ENCODE results near the gene PPP2R1B. TPM values are rescaled to one million over a fixed set of nuclear protein-coding genes. Genes with fewer than 3 reads are reported as not detected.

The PPP2R1B gene
- total and polyA plus RNA-seq, 2 donors (not counting 1 experiment from before 2014, with no cell fraction given) = 8.2 to 37.0 TPM

DNA sequence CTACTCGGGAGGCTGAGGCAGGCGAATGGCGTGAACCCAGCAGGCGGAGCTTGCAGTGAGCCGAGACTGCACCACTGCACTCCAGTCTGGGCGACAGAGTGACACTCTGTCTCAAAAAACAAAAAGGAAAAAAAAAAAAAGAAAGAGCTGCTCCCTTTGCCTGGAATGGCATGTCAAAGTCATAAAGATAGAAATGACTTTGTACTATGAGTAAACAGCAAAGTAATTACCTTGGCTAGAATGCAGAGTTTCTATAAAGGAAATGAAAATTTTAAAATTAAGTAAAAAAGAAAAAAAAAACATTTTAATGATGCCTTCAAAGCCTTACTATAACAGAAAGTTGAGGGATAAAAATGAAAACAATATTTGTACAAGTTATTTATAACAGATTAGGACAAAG lies 10.1 kb downstream of the PPP2R1B start:
- H3K9me3 Mint-ChIP-seq (ENCODE audit: insufficient read depth) = no peaks in the 10 kb centered on the region
- ChIA-PET POLR2A (no interaction called here), CTCF (interaction anchor here (0.7 kb wide), 1 partner anchor 989 kb away, joined by 3 read pairs; no protein-coding TSS in a partner anchor)
- no peak overlapping the region for H3K27ac ChIP-seq (ENCODE audit: low read length in 2 of 2)
- H3K36me3 ChIP-seq (replicated peaks in 1 of 2; ENCODE audit: control extremely low read depth in 1 of 2, control insufficient read depth in 1 of 2, extremely low read depth in 1 of 2, insufficient read depth in 2 of 2, low read length in 1 of 2) = peaks cover 9 to 69% of the 10 kb centered on the region in 2 experiments
- no peaks in the 10 kb centered on the region for H3K4me1 ChIP-seq (ENCODE audit: control insufficient read depth in 2 of 2, insufficient read depth in 2 of 2, low read length in 2 of 2)
- H3K27ac Mint-ChIP-seq = no peak overlapping the region
- H3K9me3 ChIP-seq (ENCODE audit: control extremely low read depth in 1 of 3, control insufficient read depth in 2 of 3, insufficient read depth in 1 of 3, low read length in 2 of 3) = no peaks in the 10 kb centered on the region
- intact Hi-C loops (cut with micrococcal nuclease) = no loop called here
- H2AFZ ChIP-seq (ENCODE audit: insufficient read depth, low read depth, low read length, poor library complexity, severe bottlenecking) = no peak overlapping the region
- H3K4me3 Mint-ChIP-seq = no peak overlapping the region
- no peak overlapping the region for H3K4me3 ChIP-seq (ENCODE audit: control extremely low read depth in 1 of 5, extremely low read depth in 1 of 5, insufficient read depth in 1 of 5, low read depth in 2 of 5, low read length in 4 of 5)
- TF ChIP-seq, protein P1, sequence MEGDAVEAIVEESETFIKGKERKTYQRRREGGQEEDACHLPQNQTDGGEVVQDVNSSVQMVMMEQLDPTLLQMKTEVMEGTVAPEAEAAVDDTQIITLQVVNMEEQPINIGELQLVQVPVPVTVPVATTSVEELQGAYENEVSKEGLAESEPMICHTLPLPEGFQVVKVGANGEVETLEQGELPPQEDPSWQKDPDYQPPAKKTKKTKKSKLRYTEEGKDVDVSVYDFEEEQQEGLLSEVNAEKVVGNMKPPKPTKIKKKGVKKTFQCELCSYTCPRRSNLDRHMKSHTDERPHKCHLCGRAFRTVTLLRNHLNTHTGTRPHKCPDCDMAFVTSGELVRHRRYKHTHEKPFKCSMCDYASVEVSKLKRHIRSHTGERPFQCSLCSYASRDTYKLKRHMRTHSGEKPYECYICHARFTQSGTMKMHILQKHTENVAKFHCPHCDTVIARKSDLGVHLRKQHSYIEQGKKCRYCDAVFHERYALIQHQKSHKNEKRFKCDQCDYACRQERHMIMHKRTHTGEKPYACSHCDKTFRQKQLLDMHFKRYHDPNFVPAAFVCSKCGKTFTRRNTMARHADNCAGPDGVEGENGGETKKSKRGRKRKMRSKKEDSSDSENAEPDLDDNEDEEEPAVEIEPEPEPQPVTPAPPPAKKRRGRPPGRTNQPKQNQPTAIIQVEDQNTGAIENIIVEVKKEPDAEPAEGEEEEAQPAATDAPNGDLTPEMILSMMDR (IDR thresholded peaks at IDR 0.05) = no peak
- no peaks in the 10 kb centered on the region for H3K4me1 Mint-ChIP-seq
- no peaks in the 10 kb centered on the region for H3K27me3 ChIP-seq (replicated peaks in 1 of 4; ENCODE audit: control extremely low read depth in 1 of 4, control insufficient read depth in 3 of 4, insufficient read depth in 4 of 4, low read length in 3 of 4)
- ATAC-seq (ENCODE audit: low read depth) = no peak
- no peaks in the 10 kb centered on the region for H4K20me1 ChIP-seq (ENCODE audit: control insufficient read depth, insufficient read depth, low read length, poor library complexity, severe bottlenecking)
- no peak for DNase-seq
- WGBS (ENCODE audit: insufficient coverage) = no CpG with 5 or more reads among the region's 6 CpGs
- no peaks in the 10 kb centered on the region for H3K79me2 ChIP-seq (ENCODE audit: control insufficient read depth, insufficient read depth, low read length)
- no peak overlapping the region for H3K9ac ChIP-seq (ENCODE audit: low read length)
- H3K27me3 Mint-ChIP-seq = no peaks in the 10 kb centered on the region
- no peak overlapping the region for H3K4me2 ChIP-seq (replicated peaks; ENCODE audit: low read depth, low read length, poor library complexity, severe bottlenecking)

DNA sequence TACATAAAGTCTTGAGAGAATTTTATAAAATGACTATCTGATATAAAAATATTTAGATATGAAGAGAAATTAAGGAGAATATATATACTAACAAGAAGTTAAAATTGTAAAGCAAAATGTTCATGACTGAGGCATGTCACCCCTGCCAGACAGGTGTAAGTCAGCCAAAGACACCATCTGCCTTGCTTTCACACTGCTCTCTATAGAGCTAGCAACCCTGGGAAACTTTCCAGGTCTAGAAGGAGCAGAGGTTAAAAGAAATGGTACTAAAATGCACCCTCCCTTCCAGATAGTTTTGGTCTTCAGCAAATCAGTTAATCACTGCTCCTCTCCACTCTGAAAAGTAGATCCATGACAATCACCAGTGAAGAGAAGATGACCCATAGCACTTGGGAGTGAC lies 16.5 kb downstream of the PPP2R1B start:
- H3K4me1 Mint-ChIP-seq = no peaks in the 10 kb centered on the region
- Histone ChIP-seq H4K20me1 (ENCODE audit: control insufficient read depth, insufficient read depth, low read length, poor library complexity, severe bottlenecking) (no peaks in the 10 kb centered on the region), H3K79me2 (ENCODE audit: control insufficient read depth, insufficient read depth, low read length) (no peaks in the 10 kb centered on the region), H3K9me3 (ENCODE audit: control extremely low read depth in 1 of 3, control insufficient read depth in 2 of 3, insufficient read depth in 1 of 3, low read length in 2 of 3) (peaks cover 0 to 1% (median 0%) of the 10 kb centered on the region in 3 donors), H3K36me3 (replicated peaks in 1 of 2; ENCODE audit: control extremely low read depth in 1 of 2, control insufficient read depth in 1 of 2, extremely low read depth in 1 of 2, insufficient read depth in 2 of 2, low read length in 1 of 2) (peaks cover 11 to 80% of the 10 kb centered on the region in 2 experiments), H3K4me2 (replicated peaks; ENCODE audit: low read depth, low read length, poor library complexity, severe bottlenecking) (no peak overlapping the region), H3K4me3 (ENCODE audit: control extremely low read depth in 1 of 5, extremely low read depth in 1 of 5, insufficient read depth in 1 of 5, low read depth in 2 of 5, low read length in 4 of 5) (no peak overlapping the region), H3K27me3 (replicated peaks in 1 of 4; ENCODE audit: control extremely low read depth in 1 of 4, control insufficient read depth in 3 of 4, insufficient read depth in 4 of 4, low read length in 3 of 4) (no peaks in the 10 kb centered on the region), H2AFZ (ENCODE audit: insufficient read depth, low read depth, low read length, poor library complexity, severe bottlenecking) (no peak overlapping the region), H3K9ac (ENCODE audit: low read length) (no peak overlapping the region), H3K4me1 (ENCODE audit: control insufficient read depth in 2 of 2, insufficient read depth in 2 of 2, low read length in 2 of 2) (no peaks in the 10 kb centered on the region), H3K27ac (ENCODE audit: low read length in 2 of 2) (no peak overlapping the region)
- DNase-seq (no peak), ATAC-seq (ENCODE audit: low read depth) (no peak)
- CTCF ChIA-PET = no interaction called here
- no peak for TF ChIP-seq EZH2 (IDR thresholded peaks at IDR 0.05; ENCODE audit: borderline replicate concordance, insufficient read depth, low read depth, low read length, poor library complexity, severe bottlenecking)
- TF ChIP-seq, protein P1 (IDR thresholded peaks at IDR 0.05) = no peak
- H3K4me3 Mint-ChIP-seq = no peak overlapping the region
- POLR2A ChIA-PET = no interaction called here
- no peaks in the 10 kb centered on the region for H3K27me3 Mint-ChIP-seq
- intact Hi-C loops (cut with micrococcal nuclease) = no loop called here
- H3K27ac Mint-ChIP-seq = no peak overlapping the region
- peaks cover 3% of the 10 kb centered on the region for H3K9me3 Mint-ChIP-seq (ENCODE audit: insufficient read depth)
